ENCODE data around the gene OR2T8. TPM values are rescaled to one million over a fixed set of nuclear protein-coding genes. Genes with fewer than 3 reads are reported as not detected.

The OR2T8 gene
- total RNA-seq, 1 experiment from 2014 or later = not detected

- Mint-ChIP-seq H3K4me3 (ENCODE audit: low read depth, unreplicated experiment) (peak overlapping the region; percentile 12), H3K4me1 (ENCODE audit: low read depth, unreplicated experiment) (no peaks in the 10 kb centered on the region), H3K27ac (ENCODE audit: unreplicated experiment) (no peak overlapping the region), H3K9me3 (ENCODE audit: low read depth, unreplicated experiment) (peaks cover 26% of the 10 kb centered on the region), H3K27me3 (ENCODE audit: unreplicated experiment) (no peaks in the 10 kb centered on the region), H3K36me3 (ENCODE audit: insufficient read depth, unreplicated experiment) (no peaks in the 10 kb centered on the region)
- no peak for DNase-seq
- intact Hi-C loops (cut with micrococcal nuclease; ENCODE audit: unreplicated experiment) = no loop called here
- no peak for TF ChIP-seq CTCF (IDR thresholded peaks at IDR 0.05; ENCODE audit: unreplicated experiment)
- BruUV-seq (replicated peaks) = no TSS peak
- CTCF ChIA-PET = no interaction called here
These were observed 13.5 kb upstream of the OR2T8 start for GRCh38 chr1:247906504-247907047.

- no peak for TF ChIP-seq CTCF (IDR thresholded peaks at IDR 0.05; ENCODE audit: unreplicated experiment)
- H3K27me3 Mint-ChIP-seq (ENCODE audit: unreplicated experiment) = no peaks in the 10 kb centered on the region
- CTCF ChIA-PET = no interaction called here
- H3K36me3 Mint-ChIP-seq (ENCODE audit: insufficient read depth, unreplicated experiment) = no peaks in the 10 kb centered on the region
- H3K9me3 Mint-ChIP-seq (ENCODE audit: low read depth, unreplicated experiment) = peaks cover 33% of the 10 kb centered on the region
- DNase-seq = no peak
- no peaks in the 10 kb centered on the region for H3K4me1 Mint-ChIP-seq (ENCODE audit: low read depth, unreplicated experiment)
- BruUV-seq (replicated peaks) = no TSS peak
- H3K4me3 Mint-ChIP-seq (ENCODE audit: low read depth, unreplicated experiment) = no peak overlapping the region
- intact Hi-C loops (cut with micrococcal nuclease; ENCODE audit: unreplicated experiment) = no loop called here
- H3K27ac Mint-ChIP-seq (ENCODE audit: unreplicated experiment) = no peak overlapping the region
These were observed 11.3 kb upstream of the OR2T8 start for GRCh38 chr1:247908766-247909165.

- no TSS peak for BruUV-seq (replicated peaks)
- no peak for TF ChIP-seq CTCF (IDR thresholded peaks at IDR 0.05; ENCODE audit: unreplicated experiment)
- CTCF ChIA-PET = no interaction called here
- Mint-ChIP-seq H3K4me1 (ENCODE audit: low read depth, unreplicated experiment) (no peaks in the 10 kb centered on the region), H3K4me3 (ENCODE audit: low read depth, unreplicated experiment) (no peak overlapping the region), H3K9me3 (ENCODE audit: low read depth, unreplicated experiment) (peaks cover 26% of the 10 kb centered on the region), H3K36me3 (ENCODE audit: insufficient read depth, unreplicated experiment) (no peaks in the 10 kb centered on the region), H3K27ac (ENCODE audit: unreplicated experiment) (no peak overlapping the region), H3K27me3 (ENCODE audit: unreplicated experiment) (no peaks in the 10 kb centered on the region)
- intact Hi-C loops (cut with micrococcal nuclease; ENCODE audit: unreplicated experiment) = no loop called here
- no peak for DNase-seq
These were observed 6.3 kb upstream of the OR2T8 start for GRCh38 chr1:247913786-247914185.

GRCh38 chr1:247914941-247915662 lies 5.0 kb upstream of the OR2T8 start:
- no peak for DNase-seq
- H3K9me3 Mint-ChIP-seq (ENCODE audit: low read depth, unreplicated experiment) = peaks cover 24% of the 10 kb centered on the region
- no peak for TF ChIP-seq CTCF (IDR thresholded peaks at IDR 0.05; ENCODE audit: unreplicated experiment)
- no peaks in the 10 kb centered on the region for H3K27me3 Mint-ChIP-seq (ENCODE audit: unreplicated experiment)
- H3K27ac Mint-ChIP-seq (ENCODE audit: unreplicated experiment) = no peak overlapping the region
- H3K4me1 Mint-ChIP-seq (ENCODE audit: low read depth, unreplicated experiment) = no peaks in the 10 kb centered on the region
- CTCF ChIA-PET = no interaction called here
- no TSS peak for BruUV-seq (replicated peaks)
- H3K4me3 Mint-ChIP-seq (ENCODE audit: low read depth, unreplicated experiment) = no peak overlapping the region
- no peaks in the 10 kb centered on the region for H3K36me3 Mint-ChIP-seq (ENCODE audit: insufficient read depth, unreplicated experiment)
- intact Hi-C loops (cut with micrococcal nuclease; ENCODE audit: unreplicated experiment) = no loop called here

Measured in Calu3 (cell line).